Colonic mucosa (tissue), 4 donors: ENCODE measurements around the gene SHISA2. TPM values are rescaled to one million over a fixed set of nuclear protein-coding genes. Genes with fewer than 3 reads are reported as not detected.

Experiments used
- DNase-seq: peaks from one replicate; pipeline ENCODE4 v3.0.0-alpha.2; 2020
- H3K27ac ChIP-seq: fragments of 200-600 bp; one replicate; pipeline ENCODE4 v1.8.0; 2021
- H3K27me3 ChIP-seq: fragments of 200-600 bp; one replicate; pipeline ENCODE4 v1.8.0; 2021
- H3K36me3 ChIP-seq: fragments of 200-600 bp; one replicate; pipeline ENCODE4 v1.8.0; 2021
- H3K4me1 ChIP-seq: fragments of 200-600 bp; one replicate; pipeline ENCODE4 v1.8.0; 2021; ENCODE audit warnings: mild to moderate bottlenecking
- H3K4me3 ChIP-seq: fragments of 200-600 bp; one replicate; pipeline ENCODE4 v1.8.0; 2021
- H3K9ac ChIP-seq, 2 donors: one replicate each; pipeline ENCODE4 v1.7.0; 2013; ENCODE audit warnings: control low read depth in 2 of 2, low read depth in 2 of 2, low read length in 2 of 2
- H3K9me3 ChIP-seq: fragments of 200-600 bp; one replicate; pipeline ENCODE4 v1.8.0; 2021
- CTCF ChIP-seq: fragments of 200-600 bp; IDR thresholded peaks from one replicate; pipeline ENCODE4 v1.8.0; 2022; ENCODE audit warnings: antibody characterized with exemption, mild to moderate bottlenecking
- intact Hi-C: fragments of 100-400 bp; cut with DNase I; formaldehyde crosslinking; loops from one replicate; pipeline ENCODE4 v1.14.1; 2022
- total RNA-seq, 2 donors: library from RNA; stranded (reverse); fragmentation: NEBNext Ultra II Directional in 1 of 2; extraction: Animal tissue kit (Norgen Biotek cat#: 25700) in 1 of 2; gene quantifications; one replicate each; pipeline ENCODE4 v1.2.1, GENCODE V29; 2021
- donor health status: healthy.
- donor health status: DM: no; HTN: no; CAD: no.
- donor health status: DM: no; HTN: no; CAD: no.

The SHISA2 gene
- total RNA-seq, 2 donors from 2014 or later = 0.20 to 0.24 TPM

- intact Hi-C loops = no loop called here
- Histone ChIP-seq H3K36me3 (no peaks in the 10 kb centered on the region), H3K4me1 (no peaks in the 10 kb centered on the region), H3K9me3 (no peaks in the 10 kb centered on the region), H3K27me3 (no peaks in the 10 kb centered on the region), H3K4me3 (no peak overlapping the region), H3K9ac (peak overlapping the region in 1 of 2 donors; percentile 5), H3K27ac (no peak overlapping the region)
- DNase-seq = no peak
- no peak for TF ChIP-seq CTCF
Measured at GRCh38 chr13:26011996-26012821, 39.6 kb downstream of the SHISA2 start.

- Histone ChIP-seq H3K27me3 (no peaks in the 10 kb centered on the region), H3K9ac (no peak overlapping the region), H3K4me3 (no peak overlapping the region), H3K4me1 (no peaks in the 10 kb centered on the region), H3K36me3 (no peaks in the 10 kb centered on the region), H3K9me3 (no peaks in the 10 kb centered on the region), H3K27ac (no peak overlapping the region)
- no peak for TF ChIP-seq CTCF
- intact Hi-C loops = no loop called here
- DNase-seq = no peak
Measured at GRCh38 chr13:26011208-26011573, 40.6 kb downstream of the SHISA2 start.

- Histone ChIP-seq H3K9me3 (no peaks in the 10 kb centered on the region), H3K36me3 (no peaks in the 10 kb centered on the region), H3K4me1 (no peaks in the 10 kb centered on the region), H3K27me3 (no peaks in the 10 kb centered on the region), H3K27ac (no peak overlapping the region), H3K9ac (no peak overlapping the region), H3K4me3 (no peak overlapping the region)
- no peak for DNase-seq
- TF ChIP-seq CTCF = no peak
- intact Hi-C loops = no loop called here
Measured at GRCh38 chr13:26010487-26011207, 41.2 kb downstream of the SHISA2 start.

- intact Hi-C loops = no loop called here
- no peaks in the 10 kb centered on the region for H3K4me1 ChIP-seq
- no peak for TF ChIP-seq CTCF
Measured at GRCh38 chr13:26007261-26008125, 44.3 kb downstream of the SHISA2 start.

More at GRCh38 chr13:26007261-26008125, 44.3 kb downstream of the SHISA2 start:
- Histone ChIP-seq H3K9ac (no peak overlapping the region), H3K4me3 (no peak overlapping the region), H3K9me3 (no peaks in the 10 kb centered on the region), H3K36me3 (no peaks in the 10 kb centered on the region), H3K27ac (no peak overlapping the region), H3K27me3 (no peaks in the 10 kb centered on the region)
- no peak for DNase-seq

Other genes with a start within 250 kb of the SHISA2 start
- gene RNF6, start 170.3 kb upstream of the SHISA2 start, total RNA-seq = 10 to 100 TPM; 31.2 to 46.2 TPM
- gene CDK8, start 202.1 kb upstream of the SHISA2 start, total RNA-seq = 10 to 100 TPM; 22.7 to 31.8 TPM